ENCODE results near the gene HTR1E.

HTR1E gene

DNA sequence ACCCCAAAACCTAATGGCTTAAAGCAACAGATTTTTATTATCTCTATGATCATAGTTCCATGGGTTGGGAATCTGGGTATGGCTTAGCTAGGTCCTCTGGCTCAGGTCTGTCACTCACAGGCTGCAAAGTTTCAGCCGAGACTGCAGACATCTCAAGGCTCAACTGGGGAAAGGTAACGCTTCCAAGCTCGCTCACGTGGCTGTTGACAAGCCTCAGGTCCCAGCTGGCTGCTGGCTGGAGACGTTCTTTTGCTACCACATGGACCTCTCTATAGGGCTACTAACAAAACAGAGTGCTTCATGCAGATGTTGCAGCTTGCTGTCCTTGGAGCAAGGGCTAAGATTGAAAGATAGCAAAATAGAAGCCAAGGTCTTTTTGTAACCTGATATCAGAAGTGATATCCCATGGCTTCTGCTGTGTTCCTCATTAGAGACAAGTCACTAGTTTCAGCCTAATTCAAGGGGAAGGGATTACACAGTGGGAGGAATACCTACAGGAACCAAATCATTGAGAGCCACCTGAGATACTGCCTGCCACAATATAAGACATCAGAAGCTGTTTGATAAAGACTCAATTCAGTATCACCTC is 6.6 kb downstream of the HTR1E start:
- Histone ChIP-seq H3K27ac (ENCODE audit: low read length, poor library complexity, severe bottlenecking) (no peak overlapping the region), H4K8ac (ENCODE audit: low read length) (no peak overlapping the region), H4K91ac (ENCODE audit: low read length) (no peak overlapping the region), H3K27me3 (ENCODE audit: control insufficient read depth in 1 of 2, insufficient read depth in 1 of 2, low read length in 2 of 2) (peaks cover 3 to 8% of the 10 kb centered on the region in 2 experiments), H3K36me3 (ENCODE audit: control insufficient read depth in 1 of 2, insufficient read depth in 2 of 2, low read depth in 1 of 2, low read length in 2 of 2) (no peaks in the 10 kb centered on the region), H3K79me1 (replicated peaks; ENCODE audit: low read length, poor library complexity, severe bottlenecking) (no peaks in the 10 kb centered on the region), H3K9me3 (ENCODE audit: control insufficient read depth, low read length) (no peaks in the 10 kb centered on the region), H3K4me1 (ENCODE audit: control insufficient read depth, insufficient read depth, low read depth, low read length) (peaks cover 1% of the 10 kb centered on the region), H2BK12ac (ENCODE audit: low read length in 2 of 2) (no peak overlapping the region), H2BK5ac (ENCODE audit: low read depth, low read length, poor library complexity, severe bottlenecking) (no peak overlapping the region), H3K14ac (ENCODE audit: low read length in 2 of 2) (no peak overlapping the region), H2AK5ac (ENCODE audit: low read length, severe bottlenecking) (no peak overlapping the region), H2BK15ac (ENCODE audit: low read depth, poor library complexity, severe bottlenecking) (no peak overlapping the region), H3K4me2 (ENCODE audit: low read length, poor library complexity, severe bottlenecking) (no peak overlapping the region), H3K18ac (ENCODE audit: low read depth in 1 of 2, low read length in 2 of 2) (no peak overlapping the region), H3K4ac (ENCODE audit: low read depth in 1 of 2, low read length in 2 of 2) (no peak overlapping the region), H2BK120ac (ENCODE audit: low read depth, low read length) (no peak overlapping the region), H3K9ac (ENCODE audit: low read length) (no peak overlapping the region), H3K4me3 (ENCODE audit: insufficient read depth in 1 of 2, low read depth in 1 of 2, low read length in 2 of 2) (no peak overlapping the region), H3K23ac (ENCODE audit: low read length in 2 of 2) (no peak overlapping the region), H2AFZ (ENCODE audit: low read depth, low read length) (no peak overlapping the region)
- WGBS = 67% methylated on average over 5 of the region's 5 CpGs
- DNase-seq = no peak

DNA sequence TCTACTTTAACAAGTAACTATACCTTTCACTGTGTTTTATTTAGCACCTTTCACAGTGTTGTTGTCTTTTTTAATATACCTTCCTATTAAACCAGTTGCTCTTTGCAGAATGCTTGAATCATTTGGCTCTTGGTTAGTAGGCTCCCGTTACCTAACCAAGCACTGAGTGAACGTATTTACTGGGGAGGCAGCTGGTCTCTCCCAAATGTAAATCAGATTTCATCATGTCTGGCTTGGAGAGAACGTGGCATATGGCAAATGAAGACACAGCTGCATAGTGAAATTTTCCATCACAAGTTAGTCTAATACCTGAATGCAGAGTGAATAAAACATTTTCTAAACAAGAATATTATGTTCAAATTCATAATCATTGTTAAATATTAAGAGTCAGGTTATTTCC is 12.4 kb downstream of the HTR1E start:
- no peak overlapping the region for H2BK5ac ChIP-seq (ENCODE audit: low read depth, low read length, poor library complexity, severe bottlenecking)
- no peak overlapping the region for H4K91ac ChIP-seq (ENCODE audit: low read length)
- no peaks in the 10 kb centered on the region for H3K79me1 ChIP-seq (replicated peaks; ENCODE audit: low read length, poor library complexity, severe bottlenecking)
- H3K4me3 ChIP-seq (ENCODE audit: insufficient read depth in 1 of 2, low read depth in 1 of 2, low read length in 2 of 2) = no peak overlapping the region
- no peaks in the 10 kb centered on the region for H3K9me3 ChIP-seq (ENCODE audit: control insufficient read depth, low read length)
- no peak overlapping the region for H2BK15ac ChIP-seq (ENCODE audit: low read depth, poor library complexity, severe bottlenecking)
- no peak overlapping the region for H2AK5ac ChIP-seq (ENCODE audit: low read length, severe bottlenecking)
- no peak overlapping the region for H3K4ac ChIP-seq (ENCODE audit: low read depth in 1 of 2, low read length in 2 of 2)
- H3K36me3 ChIP-seq (ENCODE audit: control insufficient read depth in 1 of 2, insufficient read depth in 2 of 2, low read depth in 1 of 2, low read length in 2 of 2) = no peaks in the 10 kb centered on the region
- no peak overlapping the region for H3K14ac ChIP-seq (ENCODE audit: low read length in 2 of 2)
- H4K8ac ChIP-seq (ENCODE audit: low read length) = no peak overlapping the region
- H2AFZ ChIP-seq (ENCODE audit: low read depth, low read length) = no peak overlapping the region
- H3K18ac ChIP-seq (ENCODE audit: low read depth in 1 of 2, low read length in 2 of 2) = no peak overlapping the region
- no peak overlapping the region for H3K27ac ChIP-seq (ENCODE audit: low read length, poor library complexity, severe bottlenecking)
- WGBS = 80% methylated on average over 3 of the region's 3 CpGs
- no peak overlapping the region for H3K23ac ChIP-seq (ENCODE audit: low read length in 2 of 2)
- H2BK120ac ChIP-seq (ENCODE audit: low read depth, low read length) = no peak overlapping the region
- no peak for DNase-seq
- H2BK12ac ChIP-seq (ENCODE audit: low read length in 2 of 2) = no peak overlapping the region
- no peaks in the 10 kb centered on the region for H3K27me3 ChIP-seq (ENCODE audit: control insufficient read depth in 1 of 2, insufficient read depth in 1 of 2, low read length in 2 of 2)
- H3K4me1 ChIP-seq (ENCODE audit: control insufficient read depth, insufficient read depth, low read depth, low read length) = no peaks in the 10 kb centered on the region
- no peak overlapping the region for H3K9ac ChIP-seq (ENCODE audit: low read length)
- H3K4me2 ChIP-seq (ENCODE audit: low read length, poor library complexity, severe bottlenecking) = no peak overlapping the region

DNA sequence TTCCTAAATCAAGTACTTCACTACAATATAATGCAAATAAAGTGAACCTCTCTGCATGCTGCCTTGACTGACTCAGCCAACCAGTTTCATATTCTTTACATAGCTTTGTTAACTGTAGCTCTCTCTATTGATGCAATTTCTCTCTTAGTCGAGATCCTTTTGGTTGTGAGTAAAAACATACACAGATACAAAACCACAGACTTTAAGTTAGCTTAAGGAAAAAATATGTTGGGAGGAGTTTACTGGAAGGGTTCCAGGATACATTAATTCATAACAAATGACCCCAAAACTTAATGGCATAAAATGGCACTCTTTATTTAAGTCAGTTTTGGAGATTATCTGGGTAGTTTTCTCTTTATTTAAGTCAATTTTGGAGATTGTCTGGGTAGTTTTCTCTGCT is 15.7 kb downstream of the HTR1E start:
- Histone ChIP-seq H2BK120ac (ENCODE audit: low read depth, low read length) (no peak overlapping the region), H2AK5ac (ENCODE audit: low read length, severe bottlenecking) (no peak overlapping the region), H3K79me1 (replicated peaks; ENCODE audit: low read length, poor library complexity, severe bottlenecking) (no peaks in the 10 kb centered on the region), H2BK15ac (ENCODE audit: low read depth, poor library complexity, severe bottlenecking) (no peak overlapping the region), H3K36me3 (ENCODE audit: control insufficient read depth in 1 of 2, insufficient read depth in 2 of 2, low read depth in 1 of 2, low read length in 2 of 2) (no peaks in the 10 kb centered on the region), H2AFZ (ENCODE audit: low read depth, low read length) (no peak overlapping the region), H4K91ac (ENCODE audit: low read length) (no peak overlapping the region), H3K4me2 (ENCODE audit: low read length, poor library complexity, severe bottlenecking) (no peak overlapping the region), H3K23ac (ENCODE audit: low read length in 2 of 2) (no peak overlapping the region), H3K4me3 (ENCODE audit: insufficient read depth in 1 of 2, low read depth in 1 of 2, low read length in 2 of 2) (no peak overlapping the region), H3K14ac (ENCODE audit: low read length in 2 of 2) (no peak overlapping the region), H4K8ac (ENCODE audit: low read length) (no peak overlapping the region), H3K27ac (ENCODE audit: low read length, poor library complexity, severe bottlenecking) (no peak overlapping the region), H2BK12ac (ENCODE audit: low read length in 2 of 2) (no peak overlapping the region), H3K18ac (ENCODE audit: low read depth in 1 of 2, low read length in 2 of 2) (no peak overlapping the region), H3K4me1 (ENCODE audit: control insufficient read depth, insufficient read depth, low read depth, low read length) (no peaks in the 10 kb centered on the region), H3K4ac (ENCODE audit: low read depth in 1 of 2, low read length in 2 of 2) (no peak overlapping the region), H2BK5ac (ENCODE audit: low read depth, low read length, poor library complexity, severe bottlenecking) (no peak overlapping the region), H3K27me3 (ENCODE audit: control insufficient read depth in 1 of 2, insufficient read depth in 1 of 2, low read length in 2 of 2) (no peaks in the 10 kb centered on the region), H3K9me3 (ENCODE audit: control insufficient read depth, low read length) (no peaks in the 10 kb centered on the region), H3K9ac (ENCODE audit: low read length) (no peak overlapping the region)
- DNase-seq = no peak
- no CpG with 5 or more reads among the region's 1 CpG for WGBS

DNA sequence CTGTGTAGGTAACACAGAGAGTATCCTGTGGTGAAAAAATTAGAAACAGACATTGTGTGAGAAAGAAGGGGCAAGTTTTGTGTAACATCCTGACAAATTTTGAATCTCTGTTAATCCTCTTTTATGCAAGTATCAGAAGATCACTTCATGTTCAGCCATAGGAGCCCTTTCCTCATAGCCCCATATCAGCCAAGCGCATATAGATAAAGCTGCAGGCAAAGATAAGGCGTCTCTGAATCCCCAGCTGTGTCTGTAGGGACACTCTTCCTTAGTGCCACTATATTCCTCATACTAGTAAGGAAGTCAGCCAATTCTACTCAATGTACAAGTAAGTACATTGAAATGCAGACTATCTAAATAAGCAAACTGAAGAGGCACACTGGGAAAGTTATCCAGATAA is 22.3 kb downstream of the HTR1E start:
- H3K27ac ChIP-seq (ENCODE audit: low read length, poor library complexity, severe bottlenecking) = no peak overlapping the region
- DNase-seq = no peak
- H4K91ac ChIP-seq (ENCODE audit: low read length) = no peak overlapping the region
- no peaks in the 10 kb centered on the region for H3K27me3 ChIP-seq (ENCODE audit: control insufficient read depth in 1 of 2, insufficient read depth in 1 of 2, low read length in 2 of 2)
- H3K9me3 ChIP-seq (ENCODE audit: control insufficient read depth, low read length) = no peaks in the 10 kb centered on the region
- H3K14ac ChIP-seq (ENCODE audit: low read length in 2 of 2) = no peak overlapping the region
- no peak overlapping the region for H2BK5ac ChIP-seq (ENCODE audit: low read depth, low read length, poor library complexity, severe bottlenecking)
- no peak overlapping the region for H3K4me2 ChIP-seq (ENCODE audit: low read length, poor library complexity, severe bottlenecking)
- no peaks in the 10 kb centered on the region for H3K79me1 ChIP-seq (replicated peaks; ENCODE audit: low read length, poor library complexity, severe bottlenecking)
- H2BK120ac ChIP-seq (ENCODE audit: low read depth, low read length) = no peak overlapping the region
- no peak overlapping the region for H2BK12ac ChIP-seq (ENCODE audit: low read length in 2 of 2)
- H2AFZ ChIP-seq (ENCODE audit: low read depth, low read length) = no peak overlapping the region
- no peak overlapping the region for H3K18ac ChIP-seq (ENCODE audit: low read depth in 1 of 2, low read length in 2 of 2)
- no peaks in the 10 kb centered on the region for H3K36me3 ChIP-seq (ENCODE audit: control insufficient read depth in 1 of 2, insufficient read depth in 2 of 2, low read depth in 1 of 2, low read length in 2 of 2)
- no peak overlapping the region for H3K4me3 ChIP-seq (ENCODE audit: insufficient read depth in 1 of 2, low read depth in 1 of 2, low read length in 2 of 2)
- H3K23ac ChIP-seq (ENCODE audit: low read length in 2 of 2) = no peak overlapping the region
- H4K8ac ChIP-seq (ENCODE audit: low read length) = no peak overlapping the region
- WGBS = 88% methylated on average over 2 of the region's 2 CpGs
- H3K4me1 ChIP-seq (ENCODE audit: control insufficient read depth, insufficient read depth, low read depth, low read length) = no peaks in the 10 kb centered on the region
- H3K9ac ChIP-seq (ENCODE audit: low read length) = no peak overlapping the region
- no peak overlapping the region for H2AK5ac ChIP-seq (ENCODE audit: low read length, severe bottlenecking)
- no peak overlapping the region for H2BK15ac ChIP-seq (ENCODE audit: low read depth, poor library complexity, severe bottlenecking)
- H3K4ac ChIP-seq (ENCODE audit: low read depth in 1 of 2, low read length in 2 of 2) = no peak overlapping the region

Measured in mesenchymal stem cell (in vitro differentiated cells and primary cell).